Kidney glomerular epithelial cell (primary cell): ENCODE results near the gene MACC1.
A peak's percentile ranks its signal among the peaks of the same experiment; 100 is the strongest.

Experiments
- DNase-seq: peaks from one replicate; lab custom pipeline; 2025; lab: John Stamatoyannopoulos, UW

MACC1 gene

DNA sequence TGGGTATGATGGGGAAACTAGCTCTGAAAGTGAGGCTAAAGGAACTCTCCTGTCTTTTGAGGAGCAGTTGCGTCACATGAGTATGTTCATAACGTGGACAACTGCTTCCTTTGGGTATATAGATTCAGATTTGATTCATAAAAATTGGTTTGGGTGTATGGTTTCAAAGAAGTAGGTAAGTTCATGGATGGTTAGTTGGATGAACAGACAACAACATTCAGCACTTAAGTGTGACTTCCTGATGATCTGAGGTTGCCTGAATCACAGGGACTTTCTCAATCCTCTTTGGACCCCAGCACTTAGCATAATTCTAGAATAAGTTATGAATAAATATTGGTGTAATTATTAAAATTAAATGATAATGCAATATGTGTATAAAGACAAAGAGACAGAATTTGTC, 43.4 kb downstream of the MACC1 start:
- DNase-seq = no peak

DNA sequence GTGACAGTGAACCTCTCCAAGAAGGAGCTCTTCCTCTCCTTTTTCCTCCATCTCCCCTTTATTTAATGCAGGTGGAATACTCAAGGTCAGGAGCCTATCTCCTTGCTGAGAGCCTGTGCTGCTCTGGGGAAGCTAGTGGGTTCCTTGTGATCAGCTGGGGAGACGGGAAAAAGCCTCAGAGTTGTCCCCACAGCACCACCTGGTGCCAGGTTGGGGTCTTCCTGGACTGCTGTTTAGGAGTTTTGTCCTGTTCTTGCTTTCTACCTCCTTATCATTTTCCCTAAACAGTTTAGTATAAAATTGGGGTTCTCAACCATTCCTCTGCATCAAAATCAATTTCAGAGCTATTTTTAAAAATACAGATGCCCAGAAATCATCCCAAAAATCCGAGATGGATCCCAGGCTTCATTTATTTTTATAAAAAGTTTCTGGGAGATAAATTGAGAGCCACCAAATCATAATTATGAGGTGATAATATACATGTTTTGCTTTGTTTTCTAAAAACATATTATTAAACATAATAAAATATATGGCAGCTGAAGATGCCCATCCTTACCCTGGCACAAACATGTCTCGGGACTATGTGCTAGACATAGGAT, 44.3 kb downstream of the MACC1 start:
- DNase-seq = peak; percentile 76

DNA sequence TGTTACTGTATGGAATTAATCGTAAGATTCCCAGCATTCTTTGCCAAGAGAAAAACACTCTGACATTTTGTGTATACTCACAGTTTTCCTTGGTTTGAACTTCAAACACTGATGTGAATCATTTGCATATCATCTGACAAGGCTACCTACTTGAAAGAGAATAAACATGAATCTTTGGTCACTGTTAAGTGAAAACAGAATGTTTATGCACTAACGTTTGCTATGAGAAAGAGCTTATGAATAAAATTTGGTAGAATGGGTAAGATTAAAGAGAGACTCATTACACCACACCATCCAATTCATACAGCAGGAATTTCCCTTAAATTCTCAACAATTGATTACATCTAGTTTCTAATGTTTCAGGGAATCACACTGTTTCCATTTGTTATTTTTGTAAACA, 46.6 kb downstream of the MACC1 start:
- no peak for DNase-seq

DNA sequence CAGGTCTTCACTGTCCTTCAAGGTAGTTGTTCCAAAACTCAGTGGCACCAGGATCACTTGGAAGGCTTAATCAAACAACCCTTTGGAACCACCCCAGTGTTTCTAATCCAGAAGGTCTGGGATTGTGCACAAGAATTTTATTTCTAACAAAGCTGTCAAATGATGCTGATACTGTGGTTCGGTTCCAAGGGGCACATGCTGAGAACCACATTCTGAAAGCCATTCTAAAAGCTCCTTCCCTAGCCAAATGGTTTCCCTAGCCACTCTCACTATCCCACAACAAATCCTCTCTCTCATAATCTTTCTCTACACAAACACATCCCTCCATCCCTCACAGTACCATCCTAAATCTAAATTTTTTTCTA, 52.1 kb downstream of the MACC1 start:
- DNase-seq = no peak

DNA sequence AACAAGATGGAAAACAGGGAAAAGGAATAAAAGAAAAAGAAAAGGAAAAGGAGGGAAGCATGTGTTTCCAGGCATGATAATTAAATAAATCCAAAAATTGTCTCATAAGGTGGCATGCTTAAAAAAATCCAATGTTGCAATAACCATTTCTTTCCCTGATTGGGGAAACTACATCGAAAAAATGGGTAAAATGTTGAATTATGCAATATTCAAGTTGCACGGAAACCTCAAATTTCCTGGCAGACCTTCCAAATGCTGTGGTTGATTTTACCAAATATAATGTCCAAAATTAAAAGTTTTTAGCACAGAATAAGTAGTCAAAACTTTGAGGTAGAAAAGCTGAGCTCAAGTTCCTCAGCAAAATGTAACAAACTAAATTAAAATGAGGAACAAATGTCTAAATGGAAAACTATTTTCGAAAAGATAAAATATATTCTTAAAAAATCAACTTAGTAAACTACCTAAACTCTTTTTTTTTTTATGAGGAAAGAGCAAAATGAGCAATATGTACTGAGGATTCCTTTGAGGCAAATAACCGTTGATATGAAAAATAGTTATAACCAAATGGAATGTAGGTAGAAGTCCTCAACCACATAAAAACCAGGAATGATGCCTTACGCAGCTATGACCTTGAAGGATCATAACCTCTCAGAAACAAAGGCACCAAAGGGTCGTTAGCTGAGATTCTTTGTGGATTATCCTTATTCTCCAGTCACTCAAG, 52.6 kb downstream of the MACC1 start:
- DNase-seq = no peak

DNA sequence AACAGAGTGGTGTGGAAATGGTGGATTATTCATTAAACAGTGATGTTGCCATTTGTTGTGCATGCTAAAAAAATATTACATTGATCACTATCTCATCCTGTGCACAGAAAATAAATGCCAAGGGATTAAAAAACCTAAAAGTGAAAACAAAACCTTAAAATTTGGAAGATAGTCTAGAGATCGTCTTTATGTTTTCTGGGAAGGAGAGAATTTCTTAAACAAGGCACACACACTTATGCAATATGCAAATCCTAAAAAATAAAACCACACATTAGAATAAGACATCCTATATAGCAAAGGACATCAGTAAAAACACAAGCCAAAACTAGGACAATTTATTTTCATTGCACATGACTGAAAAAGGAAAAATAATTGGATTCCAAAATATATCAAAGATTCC, 54.5 kb downstream of the MACC1 start:
- DNase-seq = no peak

DNA sequence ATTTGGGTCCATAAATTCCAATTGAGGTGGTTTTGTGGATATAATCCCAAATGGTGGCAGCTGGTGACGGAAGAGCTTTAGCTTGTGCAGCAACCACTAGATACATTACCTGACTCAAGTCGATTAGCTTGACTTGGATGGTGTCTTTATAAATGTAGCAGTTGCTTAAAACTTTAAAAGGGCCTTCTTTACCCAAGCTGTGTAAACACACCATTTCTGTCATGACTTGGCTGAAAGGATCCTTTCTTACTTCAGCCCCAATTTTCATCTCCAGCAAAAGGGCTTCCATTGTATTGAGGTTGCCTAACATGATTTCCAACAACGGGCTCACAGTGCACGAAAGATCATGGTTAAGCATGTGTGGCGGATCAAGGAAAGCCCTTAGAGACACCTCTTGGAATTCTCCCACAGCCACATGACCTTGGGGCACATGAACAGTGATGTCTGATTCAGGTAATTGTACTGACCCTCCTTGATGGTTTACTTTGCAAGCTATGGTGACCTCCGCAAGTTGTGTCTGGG, 57.9 kb downstream of the MACC1 start:
- no peak for DNase-seq

DNA sequence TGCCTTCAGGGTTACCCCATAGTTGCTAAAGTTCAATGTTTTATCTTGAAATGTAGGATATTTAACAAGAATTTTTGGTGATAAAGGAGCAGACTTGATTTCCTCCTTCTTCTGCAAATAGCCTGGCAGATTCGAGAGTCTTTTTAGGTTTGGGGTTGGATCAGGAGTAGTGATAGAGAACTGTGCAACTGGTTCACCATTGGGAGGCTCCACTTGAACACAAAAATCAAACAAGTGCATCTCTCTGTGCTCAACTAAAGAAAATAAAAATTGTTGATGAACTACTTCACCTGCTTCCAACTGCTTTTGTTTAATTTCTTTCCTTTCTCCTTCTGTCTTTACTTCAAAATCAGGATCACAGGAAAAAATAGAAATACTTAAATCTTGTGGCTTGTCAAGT, 58.5 kb downstream of the MACC1 start:
- DNase-seq = no peak

DNA sequence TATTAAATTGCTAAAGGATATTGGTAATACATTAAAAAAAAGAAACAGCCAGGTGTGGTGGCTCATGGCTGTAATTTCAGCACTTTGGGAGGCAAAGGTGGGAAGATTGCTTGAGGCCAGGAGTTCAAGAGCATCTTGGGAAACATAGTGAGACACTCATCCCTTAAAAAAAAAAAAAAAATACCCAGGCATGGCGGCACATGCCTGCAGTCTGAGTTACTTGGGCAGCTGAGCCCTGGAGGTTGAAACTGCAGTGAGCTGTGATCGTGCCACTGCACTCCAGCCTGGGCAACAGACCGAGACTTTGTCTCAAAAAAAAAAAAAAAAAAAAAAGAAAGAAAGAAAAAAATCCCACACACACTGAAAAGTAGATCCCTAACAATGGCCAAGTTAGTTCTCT, 59.7 kb downstream of the MACC1 start:
- no peak for DNase-seq

DNA sequence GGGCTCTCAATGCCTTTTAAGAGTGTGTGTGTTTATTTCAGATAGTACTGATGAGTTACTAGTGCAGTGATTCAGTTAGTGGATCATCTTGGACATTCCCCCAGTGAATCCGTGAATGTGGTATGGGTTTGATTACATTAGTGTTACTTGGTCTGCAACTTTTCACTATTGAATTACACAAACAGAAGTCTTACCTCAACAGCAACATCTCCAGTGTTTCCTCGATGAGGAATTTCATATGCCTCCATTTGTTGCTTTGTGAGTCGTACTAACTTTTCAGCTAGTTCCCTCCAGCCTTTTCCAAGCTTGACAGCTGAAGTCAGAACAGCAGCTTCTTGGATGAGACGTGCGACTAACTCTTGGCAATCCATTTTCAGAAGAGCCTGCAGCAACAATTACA, 63.2 kb downstream of the MACC1 start:
- no peak for DNase-seq

DNA sequence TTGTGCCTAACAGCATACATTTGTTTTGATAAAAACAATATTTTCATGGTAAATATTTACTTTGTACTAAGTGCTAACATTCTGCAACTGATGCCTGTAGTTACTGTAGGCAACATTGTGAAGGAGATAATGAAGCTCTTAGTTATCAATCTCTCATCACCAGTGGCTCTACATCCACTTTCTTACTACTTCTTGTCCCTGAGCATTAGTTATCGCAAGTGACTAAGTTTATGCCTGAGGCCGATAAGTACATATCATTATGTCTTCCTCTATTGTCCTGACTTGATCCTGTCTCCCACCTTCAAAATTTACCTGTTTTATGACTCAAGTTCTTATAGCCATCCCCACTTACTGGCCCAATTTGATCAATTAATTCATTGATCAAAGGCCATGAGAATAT, 63.6 kb downstream of the MACC1 start:
- DNase-seq = no peak

DNA sequence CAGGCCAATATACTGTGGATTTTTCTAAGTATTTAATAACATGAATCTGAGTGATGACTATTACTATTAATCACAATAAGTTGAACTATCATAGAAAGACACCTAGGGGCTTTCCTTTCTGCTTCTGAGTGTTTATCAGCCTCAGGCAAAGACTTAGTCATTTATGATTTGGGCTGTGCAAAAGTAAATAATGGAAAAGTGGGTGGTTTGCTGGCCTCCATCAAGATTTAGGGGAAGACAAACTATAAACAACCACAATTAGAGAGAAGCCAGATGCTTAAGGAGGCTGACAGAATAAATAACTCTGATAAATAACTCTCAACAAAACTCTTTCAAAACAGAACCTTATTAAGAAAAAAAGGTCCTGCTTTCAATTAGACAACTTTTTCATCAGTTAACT, 64.7 kb downstream of the MACC1 start:
- DNase-seq = no peak

DNA sequence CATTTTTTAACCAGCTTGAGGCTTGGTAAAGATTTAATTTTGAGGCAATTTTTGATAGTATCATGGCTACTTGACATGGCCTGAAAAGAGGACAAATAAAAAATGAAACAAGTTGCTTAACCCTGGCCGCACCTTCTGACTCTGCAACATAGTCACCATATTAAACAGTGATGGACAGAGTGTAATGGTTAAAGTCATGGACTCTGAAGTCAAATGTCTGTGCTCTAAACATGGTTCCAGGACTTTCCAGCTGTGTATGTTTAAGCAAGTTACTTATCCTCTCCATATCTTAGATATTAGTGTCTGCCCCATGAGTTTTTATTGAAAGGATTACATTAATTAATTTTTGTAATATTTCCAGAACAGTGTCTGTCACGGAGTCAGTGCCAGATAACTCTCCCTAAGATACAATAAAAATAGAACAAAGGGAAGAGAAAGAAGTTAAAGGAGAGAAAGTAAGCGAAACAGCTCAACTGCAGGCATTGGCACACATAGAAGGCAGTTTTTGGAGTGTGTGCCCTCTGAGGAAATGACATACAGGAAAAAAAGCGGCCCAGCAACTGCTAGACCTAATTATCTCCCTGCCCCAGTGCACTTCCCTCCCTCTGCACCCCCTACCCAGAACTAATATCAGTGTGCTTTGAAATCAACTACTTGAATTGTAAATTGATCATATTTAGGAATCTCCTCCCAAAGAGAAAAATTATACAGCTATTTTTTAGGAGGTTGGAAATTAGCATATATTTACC, 65.3 kb downstream of the MACC1 start:
- DNase-seq = no peak

DNA sequence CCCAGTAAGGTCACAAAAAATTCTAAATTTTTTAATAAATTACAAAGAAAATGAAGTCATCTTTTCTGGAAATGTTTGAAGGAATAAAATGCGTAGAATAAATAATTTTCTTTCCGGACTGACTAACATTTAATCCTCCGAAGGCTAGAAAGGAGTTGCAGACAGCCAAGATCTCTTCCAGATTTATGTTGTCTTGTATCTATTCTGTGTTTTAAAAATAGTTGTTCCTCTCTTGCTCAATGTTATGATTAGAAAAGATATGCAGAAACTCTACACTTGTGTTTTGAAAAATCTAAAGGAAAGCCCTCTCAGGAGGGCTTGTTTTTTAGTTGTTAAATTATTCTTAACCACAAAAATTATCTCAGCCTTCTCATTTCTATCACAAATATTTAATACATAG, 70.7 kb downstream of the MACC1 start:
- DNase-seq = no peak

DNA sequence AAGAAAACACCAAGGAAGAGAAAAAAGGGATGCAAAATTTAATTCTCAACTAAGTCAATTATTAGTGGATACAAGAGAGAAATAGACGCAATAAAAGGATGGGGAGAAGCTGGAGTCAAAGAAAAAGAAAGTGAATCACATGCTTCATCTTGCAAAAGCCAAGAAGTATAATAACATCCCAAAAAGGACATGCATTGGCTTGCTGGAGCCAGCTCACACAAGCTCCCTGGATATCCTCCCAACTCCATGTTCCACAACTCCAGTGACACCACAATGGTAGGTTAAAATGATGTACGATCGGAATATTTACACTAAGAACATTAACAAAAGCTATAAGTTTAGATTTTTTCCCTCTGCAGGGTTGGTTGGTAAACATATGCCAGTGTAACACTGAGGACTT, 72.4 kb downstream of the MACC1 start:
- no peak for DNase-seq

DNA sequence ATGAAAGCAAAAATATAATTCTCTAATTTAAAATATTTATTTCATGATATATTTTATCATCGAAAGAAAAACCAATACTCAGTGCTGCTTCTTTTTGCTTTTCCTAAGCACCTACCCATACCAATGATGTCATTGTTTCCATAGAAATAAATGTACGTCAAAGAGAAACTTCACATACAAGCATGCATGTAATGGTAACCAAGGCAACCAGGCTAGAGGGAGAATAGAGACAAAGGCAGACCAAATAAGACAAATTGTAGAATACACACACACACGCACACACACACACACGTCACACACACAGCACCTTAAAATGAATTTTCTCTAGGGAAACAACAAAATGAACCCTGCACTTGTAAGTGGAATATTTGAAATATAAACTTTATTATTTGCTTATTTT, 75.5 kb downstream of the MACC1 start:
- no peak for DNase-seq

DNA sequence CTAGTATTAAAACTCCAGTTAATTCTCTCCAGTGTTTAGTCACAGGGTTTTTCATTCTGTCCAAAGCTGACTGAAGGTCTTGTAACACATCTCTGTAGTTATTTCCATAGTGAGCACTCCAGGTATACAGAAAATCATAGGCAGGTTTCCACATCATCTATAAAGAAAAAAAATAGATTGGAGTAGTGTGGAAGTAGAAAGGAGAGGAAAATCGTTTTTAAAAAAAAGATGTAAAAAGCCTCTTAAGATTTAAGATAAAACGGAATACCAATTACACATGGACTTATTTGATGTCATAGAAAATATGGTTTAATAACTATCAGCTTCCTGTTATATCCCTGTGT, 76.2 kb downstream of the MACC1 start:
- DNase-seq = no peak

DNA sequence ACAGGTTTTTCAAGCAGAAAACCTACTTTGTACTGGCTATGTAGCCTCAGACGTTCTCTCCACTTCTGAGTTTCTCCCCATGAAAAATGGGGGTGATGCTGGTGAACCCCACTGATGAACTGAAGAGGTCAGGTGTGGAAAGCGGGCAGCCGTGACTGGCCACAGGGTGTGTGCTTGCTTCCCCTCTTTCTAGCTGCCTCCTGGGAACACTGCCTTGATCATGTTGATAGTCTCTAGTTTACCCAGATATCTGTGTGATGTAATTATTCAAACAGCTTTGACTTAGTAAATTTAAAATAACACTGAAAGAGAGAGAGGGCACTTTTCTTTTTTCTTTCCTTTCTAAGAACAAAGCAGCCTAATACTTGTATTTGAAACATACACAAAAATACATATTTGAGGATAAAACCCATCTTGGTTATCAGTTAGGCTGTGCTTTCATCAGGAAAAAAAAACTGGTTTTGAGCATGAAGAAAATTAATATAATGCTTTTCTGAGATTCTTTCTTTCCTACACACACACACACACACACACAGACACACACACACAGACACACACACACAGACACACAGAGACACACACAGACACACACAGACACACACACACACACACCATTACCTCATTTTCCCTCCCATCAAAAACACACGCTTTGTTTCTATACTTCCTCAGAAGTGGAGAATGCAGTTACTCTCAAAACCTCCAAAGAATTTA, 76.7 kb downstream of the MACC1 start:
- DNase-seq = no peak

DNA sequence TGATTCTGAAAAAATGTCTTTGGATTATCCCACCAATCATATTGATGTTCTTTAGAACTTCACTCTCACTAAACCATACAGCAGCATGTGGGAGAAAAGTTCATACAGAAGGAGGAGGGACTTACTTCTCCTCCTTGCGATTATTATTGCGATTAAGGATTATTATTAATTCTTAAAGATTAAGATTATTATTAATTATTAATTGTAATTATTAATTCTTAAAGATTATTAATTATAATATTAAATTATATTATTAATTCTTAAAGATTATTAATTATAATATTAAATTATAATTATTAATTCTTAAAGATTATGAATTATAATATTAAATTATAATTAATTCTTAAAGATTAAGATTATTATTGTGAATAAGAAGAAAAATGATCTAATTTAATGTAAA, 80.5 kb downstream of the MACC1 start:
- no peak for DNase-seq

DNA sequence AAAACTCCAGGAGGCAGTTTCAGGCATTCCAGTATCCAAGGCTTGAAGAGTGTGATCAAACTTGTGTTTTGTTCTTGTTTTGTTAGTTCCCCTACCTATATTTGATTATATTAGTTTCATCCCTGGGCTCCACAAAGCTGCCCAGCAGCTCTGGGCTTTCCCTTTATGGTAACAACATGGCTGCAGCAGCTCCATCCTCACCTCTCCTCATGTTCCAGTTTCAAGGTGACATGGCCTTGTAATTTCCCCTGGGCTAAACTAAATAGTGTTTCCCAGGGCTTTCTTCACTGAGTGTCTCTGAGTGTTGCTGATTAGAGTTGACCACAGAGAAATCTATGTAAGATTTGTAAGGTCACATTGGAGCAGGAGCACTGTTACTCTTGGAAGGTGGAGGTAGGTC, 83.4 kb downstream of the MACC1 start:
- DNase-seq = no peak

DNA sequence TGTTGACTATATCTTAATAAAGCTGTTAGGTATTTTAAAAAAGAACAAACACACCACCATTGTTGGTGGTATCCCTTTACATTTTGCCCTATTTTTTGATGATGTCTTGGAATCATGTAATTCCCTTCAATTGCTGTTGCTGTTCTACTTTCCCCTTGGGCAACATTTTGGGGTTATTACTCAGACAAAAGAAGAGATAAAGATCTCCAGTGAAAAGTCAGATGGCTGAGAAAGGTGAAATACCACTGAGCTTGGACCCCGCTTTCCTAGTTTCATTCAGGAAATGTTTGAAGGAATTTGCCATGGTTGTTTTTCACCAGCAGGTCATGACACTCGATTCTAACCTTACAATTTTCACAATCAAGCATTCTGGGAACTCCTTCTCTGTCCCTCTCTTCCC, 84.6 kb downstream of the MACC1 start:
- no peak for DNase-seq

DNA sequence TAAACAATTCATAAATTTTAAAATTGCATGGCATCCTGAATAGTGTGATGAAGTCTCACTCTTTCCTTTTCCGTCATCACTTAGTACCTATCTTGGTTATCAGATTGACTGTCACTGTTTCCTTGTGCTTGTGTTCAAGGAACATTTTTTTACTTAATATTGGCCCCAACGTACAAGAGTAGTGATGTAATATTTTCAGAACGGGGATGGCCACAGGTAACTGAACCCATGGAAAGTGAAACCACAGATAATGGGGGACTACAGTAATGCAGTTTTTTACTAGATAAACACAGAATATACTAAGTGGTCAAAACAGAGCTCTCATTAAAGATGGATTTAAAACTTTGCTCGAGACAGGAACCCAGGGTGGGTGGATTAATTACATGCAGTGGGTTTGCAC, 85.4 kb downstream of the MACC1 start:
- DNase-seq = no peak

DNA sequence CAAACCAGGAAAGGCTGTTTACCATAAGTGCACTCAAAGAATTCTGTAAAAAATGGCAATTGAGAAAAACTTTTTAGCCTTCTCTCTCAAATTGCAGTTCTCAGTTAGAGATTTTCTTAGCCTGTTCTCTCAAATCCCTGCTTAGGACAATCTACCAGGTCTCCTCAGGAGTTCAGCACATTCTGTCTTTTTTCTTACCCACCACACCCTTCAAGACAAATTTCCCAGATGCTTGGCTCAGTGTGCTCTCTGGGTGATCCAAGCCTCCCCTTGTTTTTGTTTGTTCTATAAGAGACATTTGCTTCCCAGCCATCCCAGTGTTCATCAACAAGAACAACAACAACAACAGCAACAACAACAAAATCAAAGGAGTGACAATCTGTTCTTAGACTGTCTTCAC, 87.3 kb downstream of the MACC1 start:
- no peak for DNase-seq
